Loucy (cell line): ENCODE measurements around the gene SLC16A6.

Experiments used
- H2AFZ ChIP-seq: fragments of 200-600 bp; sonication (generic); 2 replicates; pipeline ENCODE4 v1.6.0; 2016; ENCODE audit warnings: antibody characterized with exemption, mild to moderate bottlenecking, low read length, moderate library complexity
- H3F3A ChIP-seq: fragments of 200-600 bp; 2 replicates; pipeline ENCODE4 v1.6.0; 2016; ENCODE audit warnings: antibody characterized with exemption, low read depth, mild to moderate bottlenecking
- H3K27me3 ChIP-seq: fragments of 200-600 bp; sonication (generic); 2 replicates; pipeline ENCODE4 v1.6.1; 2014; ENCODE audit warnings: low read length, mild to moderate bottlenecking; ENCODE audit not compliant: insufficient read depth, poor library complexity, severe bottlenecking
- H3K36me3 ChIP-seq: fragments of 200-600 bp; sonication (generic); 2 replicates; pipeline ENCODE4 v1.6.1; 2016; ENCODE audit warnings: low read length; ENCODE audit not compliant: insufficient read depth
- H3K4me1 ChIP-seq: fragments of 200-600 bp; sonication (generic); 2 replicates; pipeline ENCODE4 v1.5.1; 2014; ENCODE audit warnings: low read length, mild to moderate bottlenecking; ENCODE audit not compliant: insufficient read depth, poor library complexity, severe bottlenecking
- H3K4me2 ChIP-seq: fragments of 200-600 bp; sonication (generic); 2 replicates; pipeline ENCODE4 v1.6.0; 2014; ENCODE audit warnings: antibody characterized with exemption, low read length, low read depth, mild to moderate bottlenecking; ENCODE audit not compliant: poor library complexity, severe bottlenecking
- H3K4me3 ChIP-seq: fragments of 200-600 bp; sonication (generic); 2 replicates; pipeline ENCODE4 v1.5.1; 2014; ENCODE audit warnings: low read length, mild to moderate bottlenecking, mixed read lengths; ENCODE audit not compliant: poor library complexity, severe bottlenecking
- H3K79me2 ChIP-seq: fragments of 200-600 bp; sonication (generic); 2 replicates; pipeline ENCODE4 v1.6.1; 2014; ENCODE audit warnings: low read length; ENCODE audit not compliant: insufficient read depth
- H3K9ac ChIP-seq: fragments of 200-600 bp; sonication (generic); 2 replicates; pipeline ENCODE4 v1.6.0; 2014; ENCODE audit warnings: mild to moderate bottlenecking, low read depth, low read length, moderate library complexity; ENCODE audit not compliant: poor library complexity, severe bottlenecking
- H3K9me2 ChIP-seq: fragments of 200-600 bp; sonication (generic); replicated peaks from 2 replicates; pipeline ENCODE4 v1.6.1; 2016; ENCODE audit warnings: low read depth, low read length, mixed read lengths
- H3K9me3 ChIP-seq: fragments of 200-600 bp; sonication (generic); 2 replicates; pipeline ENCODE4 v1.6.1; 2014; ENCODE audit warnings: mild to moderate bottlenecking, antibody characterized with exemption, low read length, low read depth; ENCODE audit not compliant: insufficient read depth
- H4K20me1 ChIP-seq: fragments of 200-600 bp; sonication (generic); 2 replicates; pipeline ENCODE4 v1.6.0; 2014; ENCODE audit warnings: antibody characterized with exemption, low read length, mild to moderate bottlenecking; ENCODE audit not compliant: insufficient read depth, poor library complexity, severe bottlenecking
- EZH2phosphoT487 ChIP-seq: fragments of 200-600 bp; IDR thresholded peaks from 2 replicates; pipeline ENCODE4 v1.6.1; 2018; ENCODE audit warnings: antibody characterized with exemption, mild to moderate bottlenecking, moderate library complexity, borderline replicate concordance
- TF ChIP-seq, protein P1 (sequence below): fragments of 200-600 bp; sonication (generic); conservative IDR thresholded peaks from 2 replicates; pipeline ENCODE4 v1.5.1; 2014; ENCODE audit warnings: mild to moderate bottlenecking, antibody characterized with exemption, low read length

Gene SLC16A6

DNA sequence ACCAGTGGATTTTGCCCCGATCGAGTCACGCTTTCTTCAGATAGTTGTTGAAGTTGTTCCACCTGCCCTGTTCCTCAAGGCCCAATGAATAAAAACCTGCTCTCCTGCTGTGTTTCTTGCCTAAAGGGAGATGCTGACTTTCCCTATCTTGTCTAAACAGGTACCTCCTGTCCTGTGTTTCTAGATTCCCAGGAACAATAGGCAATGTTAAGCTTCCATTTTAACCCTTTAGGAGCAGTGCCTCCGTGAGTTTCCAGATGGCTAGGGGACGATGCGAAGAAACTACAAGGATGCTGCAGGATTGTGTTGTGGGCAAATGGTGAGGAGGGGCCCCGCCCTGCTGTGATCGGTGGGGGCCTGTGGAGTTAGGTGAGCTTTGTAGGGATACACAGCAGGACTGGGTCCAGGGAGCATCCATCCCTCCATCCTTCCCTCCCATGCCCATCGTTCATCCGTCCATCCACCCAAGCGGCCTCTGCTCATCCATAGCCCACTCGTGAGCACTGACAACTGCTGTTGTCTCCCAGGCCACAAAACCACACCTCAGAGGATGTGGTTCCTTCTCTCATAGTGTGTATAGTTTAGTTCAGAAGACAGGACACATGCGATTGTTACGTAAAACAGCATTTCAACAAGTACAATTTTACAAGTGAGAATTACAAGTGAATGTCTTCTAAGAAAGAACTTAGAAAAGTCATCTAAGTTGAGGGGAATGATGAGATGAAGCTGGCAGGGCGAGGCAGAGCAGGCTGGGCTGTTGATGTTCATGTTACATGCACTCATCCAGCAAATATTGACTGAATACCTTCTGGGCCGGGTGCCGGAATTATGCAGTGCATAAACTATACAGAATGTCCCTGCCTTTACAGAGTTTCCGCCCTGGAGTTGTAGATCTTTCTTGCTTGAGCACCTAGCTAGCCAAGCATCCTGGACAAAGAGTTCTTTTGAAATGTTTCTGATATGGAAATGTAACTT lies 5.6 kb upstream of the SLC16A6 start:
- TF ChIP-seq, protein P1, sequence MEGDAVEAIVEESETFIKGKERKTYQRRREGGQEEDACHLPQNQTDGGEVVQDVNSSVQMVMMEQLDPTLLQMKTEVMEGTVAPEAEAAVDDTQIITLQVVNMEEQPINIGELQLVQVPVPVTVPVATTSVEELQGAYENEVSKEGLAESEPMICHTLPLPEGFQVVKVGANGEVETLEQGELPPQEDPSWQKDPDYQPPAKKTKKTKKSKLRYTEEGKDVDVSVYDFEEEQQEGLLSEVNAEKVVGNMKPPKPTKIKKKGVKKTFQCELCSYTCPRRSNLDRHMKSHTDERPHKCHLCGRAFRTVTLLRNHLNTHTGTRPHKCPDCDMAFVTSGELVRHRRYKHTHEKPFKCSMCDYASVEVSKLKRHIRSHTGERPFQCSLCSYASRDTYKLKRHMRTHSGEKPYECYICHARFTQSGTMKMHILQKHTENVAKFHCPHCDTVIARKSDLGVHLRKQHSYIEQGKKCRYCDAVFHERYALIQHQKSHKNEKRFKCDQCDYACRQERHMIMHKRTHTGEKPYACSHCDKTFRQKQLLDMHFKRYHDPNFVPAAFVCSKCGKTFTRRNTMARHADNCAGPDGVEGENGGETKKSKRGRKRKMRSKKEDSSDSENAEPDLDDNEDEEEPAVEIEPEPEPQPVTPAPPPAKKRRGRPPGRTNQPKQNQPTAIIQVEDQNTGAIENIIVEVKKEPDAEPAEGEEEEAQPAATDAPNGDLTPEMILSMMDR = no peak
- no peak for TF ChIP-seq EZH2phosphoT487
- Histone ChIP-seq H3K27me3 (no peaks in the 10 kb centered on the region), H3K4me3 (no peak overlapping the region), H3K9me3 (no peaks in the 10 kb centered on the region), H4K20me1 (no peaks in the 10 kb centered on the region), H3K79me2 (no peaks in the 10 kb centered on the region), H3K9me2 (no peaks in the 10 kb centered on the region), H3K36me3 (no peaks in the 10 kb centered on the region), H2AFZ (no peak overlapping the region), H3F3A (no peaks in the 10 kb centered on the region), H3K9ac (peak overlapping the region; percentile 36), H3K4me2 (peak overlapping the region; percentile 45), H3K4me1 (peaks cover 21% of the 10 kb centered on the region)

DNA sequence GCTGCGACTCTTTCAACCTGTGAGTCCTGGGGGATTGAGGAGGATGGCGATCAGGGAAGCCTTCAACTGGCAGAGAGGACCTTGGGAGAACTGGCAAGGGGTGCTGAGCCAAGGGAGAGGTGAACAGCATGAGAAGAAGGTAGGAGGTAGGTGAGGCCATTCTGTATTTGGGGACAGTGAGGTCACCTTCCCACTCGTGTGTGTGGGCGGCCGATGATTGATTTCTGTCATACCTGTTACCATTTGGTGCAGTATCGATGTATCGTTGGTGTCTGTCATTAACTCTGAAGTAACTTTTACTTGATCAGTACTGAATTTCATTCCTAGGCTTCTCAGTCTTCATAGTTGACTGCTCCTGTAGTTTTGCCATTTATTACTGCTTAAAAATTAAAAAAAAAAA lies 4.2 kb upstream of the SLC16A6 start:
- no peaks in the 10 kb centered on the region for H3K36me3 ChIP-seq
- H3K4me2 ChIP-seq = no peak overlapping the region
- no peak overlapping the region for H3K9ac ChIP-seq
- no peaks in the 10 kb centered on the region for H3K79me2 ChIP-seq
- peaks cover 23% of the 10 kb centered on the region for H3K4me1 ChIP-seq
- no peaks in the 10 kb centered on the region for H4K20me1 ChIP-seq
- no peaks in the 10 kb centered on the region for H3F3A ChIP-seq
- TF ChIP-seq EZH2phosphoT487 = no peak
- TF ChIP-seq, protein P1 = no peak
- H3K9me3 ChIP-seq = no peaks in the 10 kb centered on the region
- H3K9me2 ChIP-seq = no peaks in the 10 kb centered on the region
- no peak overlapping the region for H3K4me3 ChIP-seq
- H2AFZ ChIP-seq = no peak overlapping the region
- no peaks in the 10 kb centered on the region for H3K27me3 ChIP-seq

DNA sequence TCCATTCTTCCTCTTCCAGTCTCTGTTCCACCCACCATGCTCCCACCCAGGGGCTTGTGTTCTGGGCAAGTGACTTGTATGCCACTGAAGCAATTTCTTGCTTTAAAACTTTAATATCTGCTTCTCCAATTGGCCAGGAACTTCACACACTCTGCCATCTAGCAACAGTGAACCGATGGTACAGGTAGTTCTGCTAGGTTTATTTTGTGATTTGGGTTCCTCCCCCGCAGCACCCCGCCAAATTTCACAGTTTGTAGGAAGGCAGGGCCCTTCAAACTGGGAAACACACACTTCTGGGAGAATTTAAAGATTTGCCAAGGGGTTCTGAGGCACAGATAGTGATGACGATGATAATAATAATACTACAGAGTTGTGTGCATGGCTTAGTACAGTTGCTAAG lies 3.7 kb upstream of the SLC16A6 start:
- H3K4me3 ChIP-seq = no peak overlapping the region
- H3K79me2 ChIP-seq = 0 out of 2 replicates have a peak, but pooled peaks cover 3% of the 10 kb centered on the region
- no peaks in the 10 kb centered on the region for H3K9me2 ChIP-seq
- H3K36me3 ChIP-seq = no peaks in the 10 kb centered on the region
- H3K4me1 ChIP-seq = peaks cover 27% of the 10 kb centered on the region
- H3K9me3 ChIP-seq = no peaks in the 10 kb centered on the region
- H3F3A ChIP-seq = no peaks in the 10 kb centered on the region
- TF ChIP-seq, protein P1 = no peak
- TF ChIP-seq EZH2phosphoT487 = no peak
- H4K20me1 ChIP-seq = no peaks in the 10 kb centered on the region
- H3K9ac ChIP-seq = no peak overlapping the region
- H3K4me2 ChIP-seq = no peak overlapping the region
- no peaks in the 10 kb centered on the region for H3K27me3 ChIP-seq
- no peak overlapping the region for H2AFZ ChIP-seq
